Activated CD8-positive, alpha-beta memory T cell treated with anti-CD3 and anti-CD28 coated beads for 48 hours (primary cell): ENCODE data around the gene PMFBP1.

Experiments used
- DNase-seq, 3 experiments: peaks; one replicate each; pipeline ENCODE4 v3.0.0-alpha.2; 2020; ENCODE audit warnings: low read depth in 2 of 3, low spot score in 2 of 3

The PMFBP1 gene

DNA sequence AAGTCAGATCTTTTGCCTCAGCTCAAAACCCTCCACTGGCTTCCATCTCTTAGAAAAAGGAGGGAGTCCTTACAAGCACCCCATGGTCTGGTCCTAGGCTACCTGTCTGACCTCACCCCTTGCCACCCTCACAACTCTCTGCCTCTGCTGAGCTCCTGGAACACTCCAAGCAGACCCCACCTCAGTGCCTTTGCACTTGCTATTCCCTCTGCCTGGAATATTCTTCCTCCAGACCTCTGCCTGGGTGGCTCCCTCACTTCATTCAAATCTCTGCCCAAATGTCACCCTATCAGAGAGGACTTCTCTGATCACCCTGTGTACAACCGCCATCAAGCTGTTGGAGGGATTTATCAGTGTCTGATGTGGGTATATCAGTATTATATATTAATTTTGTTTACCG is 37.4 kb downstream of the PMFBP1 start:
- DNase-seq: no peak

DNA sequence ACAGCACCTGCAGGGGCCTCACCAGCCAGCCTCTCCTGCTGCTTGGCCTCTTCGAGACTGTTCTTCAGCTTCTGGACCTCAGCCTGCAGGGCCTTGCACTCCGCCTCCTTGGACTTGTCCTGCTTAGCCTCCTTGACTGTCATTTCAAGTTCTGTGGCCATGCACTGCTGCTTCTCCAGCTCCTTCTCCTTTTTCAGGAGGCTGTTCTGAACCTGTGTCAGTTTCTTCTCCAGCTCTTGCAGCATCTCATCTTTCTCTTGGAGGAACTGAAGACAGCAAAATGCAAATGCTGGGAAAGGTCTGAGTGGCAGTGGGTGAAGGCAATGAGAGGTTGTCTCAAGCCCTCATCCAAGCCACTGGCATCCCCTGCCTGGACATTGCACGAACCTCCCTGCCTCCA is 39.2 kb downstream of the PMFBP1 start:
- DNase-seq: no peak

DNA sequence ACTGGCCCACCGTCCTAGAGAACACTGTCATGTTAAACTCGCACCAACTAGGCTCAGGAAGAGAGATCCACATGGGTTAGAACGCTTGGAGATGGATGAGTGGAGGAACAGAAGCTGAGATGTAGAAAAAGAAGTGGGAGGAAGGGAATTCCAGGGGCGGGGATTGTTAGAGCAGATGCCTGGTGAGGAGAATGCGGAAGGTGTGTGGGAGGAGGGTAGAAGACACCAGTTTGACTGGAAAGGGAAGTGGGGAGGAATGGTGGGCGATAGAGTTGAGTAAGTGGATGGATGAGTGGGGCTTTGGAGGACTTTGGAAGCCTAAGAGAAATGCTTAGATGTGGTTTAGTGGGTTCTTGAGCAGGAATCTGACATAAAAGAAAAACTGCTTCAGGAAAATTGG is 40.9 kb downstream of the PMFBP1 start:
- no peak for DNase-seq

DNA sequence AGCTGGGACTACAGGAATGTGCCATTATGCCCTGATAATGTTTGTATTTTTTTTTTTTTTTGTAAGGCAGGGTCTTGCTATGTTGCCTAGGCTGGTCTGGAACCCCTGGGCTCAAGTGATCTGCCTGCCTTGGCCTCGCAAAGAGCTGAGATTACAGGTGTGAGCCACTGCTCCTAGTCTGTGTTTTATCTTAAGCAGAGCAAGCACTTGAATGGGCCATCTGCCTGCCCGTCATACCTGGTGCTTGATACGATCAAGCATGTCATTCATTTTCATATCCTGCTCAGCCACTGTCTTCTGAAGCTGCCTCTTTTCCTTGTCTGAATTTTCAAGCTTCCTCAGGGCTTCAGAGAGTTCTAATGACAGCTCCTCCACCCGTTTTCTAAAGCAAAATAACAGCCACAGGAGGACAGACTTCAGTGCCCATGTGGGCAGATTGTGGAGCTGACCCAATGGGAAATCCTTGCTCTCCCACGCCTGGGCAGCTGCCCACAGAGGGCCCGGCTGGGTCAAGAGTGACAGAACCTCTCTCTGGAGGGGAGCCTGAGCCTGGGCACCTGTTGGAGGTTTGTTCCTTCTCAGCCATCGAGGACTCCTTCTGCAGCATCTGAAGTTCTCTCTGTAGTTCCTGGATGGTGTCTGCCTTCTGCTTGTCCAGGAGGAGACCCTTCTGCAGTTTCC is 41.8 kb downstream of the PMFBP1 start:
- DNase-seq: no peak

DNA sequence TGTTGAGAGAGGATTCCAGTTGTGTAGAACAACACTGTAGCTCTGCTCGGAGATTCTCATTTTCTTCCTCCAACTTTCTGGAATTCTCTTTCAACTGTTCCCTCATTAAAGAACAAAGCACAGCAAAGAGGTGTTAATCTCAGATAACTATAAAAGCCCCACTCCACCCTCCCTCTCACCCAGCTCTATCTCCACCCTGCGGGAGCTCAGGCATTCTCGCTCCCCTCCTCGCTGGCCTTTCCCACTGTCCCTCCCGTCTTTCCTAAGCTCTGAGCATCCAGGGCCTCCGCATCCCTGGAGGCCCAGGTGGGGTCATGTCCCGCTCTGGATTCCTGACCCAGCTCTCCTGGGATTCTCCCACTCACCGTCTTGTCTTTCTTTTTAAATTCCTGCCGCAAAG is 43.3 kb downstream of the PMFBP1 start:
- DNase-seq: no peak

DNA sequence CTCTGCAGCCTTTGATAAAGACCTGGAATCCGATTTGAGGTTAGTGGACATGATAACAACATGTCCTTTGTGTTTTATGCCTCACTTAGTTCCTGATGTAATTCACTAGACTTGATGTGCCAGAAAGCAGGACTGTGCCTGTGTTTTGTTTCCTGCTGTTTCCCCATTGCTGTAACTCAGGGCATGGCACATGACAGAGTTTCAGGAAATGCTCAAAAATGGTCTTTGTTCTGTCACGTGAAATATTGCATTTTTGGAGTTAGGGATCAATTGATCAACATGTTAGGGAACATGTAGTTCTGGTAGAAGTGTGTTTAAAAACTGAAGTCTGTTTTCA is 45.6 kb downstream of the PMFBP1 start:
- no peak for DNase-seq

DNA sequence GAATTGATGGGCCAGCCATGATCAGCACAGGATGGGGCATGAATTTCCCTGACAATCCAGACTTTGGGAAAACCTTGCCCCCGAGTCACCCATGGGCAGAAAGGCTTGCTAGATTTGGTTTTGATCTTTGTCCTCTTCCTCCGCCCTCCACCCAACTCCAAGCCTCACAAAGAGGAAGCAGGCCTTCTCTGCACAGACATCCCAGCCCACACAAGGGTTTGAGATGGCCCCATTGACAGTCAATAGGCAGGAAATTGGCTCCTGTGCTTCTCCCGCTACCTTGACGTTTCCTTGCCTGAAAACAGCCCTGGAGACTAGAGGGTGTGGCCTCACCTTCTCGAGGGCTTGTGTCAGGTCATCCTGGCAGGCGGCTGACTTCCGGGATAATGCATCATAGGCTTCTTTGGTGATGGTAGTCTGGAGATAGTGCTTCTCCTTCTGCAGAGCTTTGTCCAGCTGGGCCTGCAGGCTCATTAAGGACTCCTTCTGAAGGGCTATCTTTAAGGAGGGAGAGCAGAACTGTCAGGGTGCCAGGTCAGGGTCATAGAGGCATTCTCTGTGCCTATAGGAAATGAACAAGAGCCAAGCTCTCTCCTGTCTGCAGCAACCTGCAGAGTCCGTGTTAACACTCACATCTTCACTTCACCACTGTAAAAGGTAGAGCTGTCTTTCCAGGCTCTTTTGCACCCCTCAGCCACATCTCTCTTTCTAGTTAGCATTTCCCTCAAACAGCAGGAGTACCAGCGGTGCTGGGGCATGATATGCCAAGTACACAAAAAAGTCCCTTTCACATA is 46.1 kb downstream of the PMFBP1 start:
- no peak for DNase-seq

DNA sequence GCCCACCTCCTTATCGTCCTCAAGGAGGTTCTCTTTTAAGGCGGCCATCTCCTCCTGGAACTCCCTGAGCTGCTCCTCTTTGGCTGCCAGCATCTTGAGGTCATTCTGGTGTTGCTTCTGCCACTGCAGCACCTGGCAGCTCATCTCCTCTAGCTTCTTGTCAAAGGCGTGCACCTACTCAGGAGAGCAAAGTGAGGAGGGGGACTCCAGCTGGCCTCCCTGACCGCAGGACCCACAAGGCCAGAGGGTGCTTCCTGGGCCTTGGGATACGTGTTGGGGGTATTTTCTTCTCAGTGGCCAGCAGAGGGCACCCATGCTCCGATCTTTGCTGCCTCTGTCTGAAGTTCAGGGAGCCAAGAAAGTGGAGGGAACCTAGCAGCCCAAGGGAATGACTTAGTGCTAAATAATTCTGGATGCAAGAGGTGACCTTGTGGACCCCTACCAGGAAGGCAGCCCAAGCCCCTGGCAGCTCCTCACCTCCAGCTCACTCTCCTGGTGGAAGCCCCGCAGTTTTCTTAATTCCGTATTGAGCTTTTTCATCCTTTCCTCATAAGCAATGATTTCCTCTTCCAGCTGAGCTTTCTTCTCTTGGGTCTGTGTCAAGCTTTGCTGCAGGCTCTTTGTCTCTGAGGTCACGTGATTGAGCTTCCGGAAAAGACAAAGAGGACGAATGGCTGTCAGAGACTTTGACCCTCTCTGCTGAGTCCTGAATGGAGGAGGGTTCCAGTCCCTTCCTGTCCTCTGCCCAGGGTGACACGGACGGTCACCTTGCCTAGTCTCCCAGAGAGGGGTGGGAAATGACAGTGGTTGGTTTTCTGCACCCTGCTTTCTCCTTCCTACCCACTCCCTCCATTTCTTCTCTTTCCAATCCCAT is 47.0 kb downstream of the PMFBP1 start:
- peak in 2 of 3 experiments; percentile 30 to 43 for DNase-seq

DNA sequence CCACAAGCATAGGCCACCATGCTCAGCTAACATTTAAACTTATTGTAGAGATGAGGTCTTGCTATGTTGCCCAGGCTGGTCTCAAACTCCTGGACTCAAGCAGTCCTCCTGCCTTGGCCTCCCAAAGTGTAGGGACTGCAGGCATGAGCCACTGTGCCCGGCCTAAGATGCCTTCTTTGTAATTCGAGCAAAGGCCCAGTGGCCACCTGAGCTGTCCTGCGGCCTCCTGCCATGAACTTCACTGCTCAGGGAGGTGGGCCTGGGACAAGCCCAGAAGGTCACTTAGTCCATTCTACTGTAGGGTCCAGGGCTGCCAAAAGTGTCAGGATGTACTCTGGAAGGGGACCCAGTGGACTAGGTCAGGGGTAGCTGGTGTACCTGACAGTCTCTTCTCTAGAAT is 47.8 kb downstream of the PMFBP1 start:
- no peak for DNase-seq

DNA sequence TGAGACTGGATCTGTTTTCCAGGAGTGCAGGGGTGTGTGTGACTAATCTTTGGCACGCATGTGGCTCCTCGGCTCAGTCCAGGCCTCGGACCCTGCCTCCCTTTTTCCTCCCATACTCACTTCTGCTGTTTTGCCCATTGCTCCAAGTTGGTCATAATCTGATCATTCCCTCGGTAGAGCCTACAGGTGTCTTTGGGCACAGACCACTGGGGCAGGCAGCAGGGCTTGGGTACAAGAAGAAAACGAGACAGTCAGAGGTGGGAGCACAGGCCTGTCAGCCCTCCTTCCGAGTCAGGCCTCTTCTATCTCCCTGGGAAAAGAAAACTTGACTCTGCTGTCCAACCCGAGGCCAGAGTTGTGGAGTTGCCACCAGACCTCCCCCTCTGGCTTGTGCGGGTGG is 48.5 kb downstream of the PMFBP1 start:
- no peak for DNase-seq

DNA sequence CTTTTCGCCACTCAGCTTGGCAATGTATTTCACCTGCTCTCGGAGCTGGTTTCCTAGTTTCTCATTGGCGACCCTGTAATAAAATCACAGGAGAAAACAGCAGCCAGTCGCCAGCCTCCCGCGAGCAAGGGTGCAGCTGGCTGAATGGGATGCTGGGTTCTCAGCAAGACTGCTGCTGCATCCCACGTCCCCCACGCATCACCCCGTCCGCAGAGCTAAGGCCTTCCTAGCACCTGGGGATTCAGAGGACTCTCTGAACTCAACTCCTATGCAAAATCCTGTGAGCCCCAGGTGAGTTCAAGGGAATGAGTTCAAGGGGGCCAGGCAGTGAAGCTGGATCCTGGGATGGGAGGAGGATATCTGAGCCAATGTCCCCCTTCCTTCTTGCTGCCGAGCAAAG is 49.0 kb downstream of the PMFBP1 start:
- no peak for DNase-seq

DNA sequence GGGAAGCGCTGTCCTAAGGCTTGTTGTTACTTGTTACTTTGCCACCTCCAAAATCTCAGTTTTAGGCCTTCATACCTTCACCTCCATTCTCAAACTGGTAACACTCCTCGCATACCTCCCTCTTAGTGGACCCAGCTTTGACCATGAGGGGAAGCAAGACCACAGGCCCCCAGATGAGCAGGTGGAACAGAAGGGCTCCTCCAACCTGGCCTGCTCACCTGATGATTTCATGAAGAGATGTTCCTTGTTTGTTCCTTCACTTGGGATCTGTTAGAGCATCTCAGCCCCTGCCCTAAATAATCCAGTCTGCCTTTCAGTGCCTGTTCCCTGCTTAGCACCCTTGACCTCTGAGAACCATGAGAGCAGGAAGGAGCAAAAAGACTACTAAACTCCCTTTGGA is 49.6 kb downstream of the PMFBP1 start:
- no peak for DNase-seq

DNA sequence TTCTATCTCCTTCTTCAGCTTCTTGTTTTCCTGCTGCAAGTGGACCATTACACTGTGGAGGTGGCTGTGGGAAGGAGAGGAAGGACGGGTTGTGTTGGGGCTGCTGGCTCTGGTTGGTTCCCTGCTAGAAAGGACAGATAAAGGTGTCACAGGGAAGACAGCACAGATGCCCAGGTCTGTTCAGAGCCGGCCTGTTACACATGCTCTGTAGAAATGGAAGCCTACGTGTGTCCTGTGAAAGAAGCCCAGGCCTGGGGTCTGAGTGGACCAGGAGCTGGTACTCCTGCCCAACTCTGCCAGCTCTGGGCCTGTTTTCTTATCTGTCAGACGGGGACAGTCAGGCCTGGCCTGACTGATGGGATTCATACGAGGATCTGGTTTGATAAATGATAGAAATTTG is 51.9 kb downstream of the PMFBP1 start:
- no peak for DNase-seq

DNA sequence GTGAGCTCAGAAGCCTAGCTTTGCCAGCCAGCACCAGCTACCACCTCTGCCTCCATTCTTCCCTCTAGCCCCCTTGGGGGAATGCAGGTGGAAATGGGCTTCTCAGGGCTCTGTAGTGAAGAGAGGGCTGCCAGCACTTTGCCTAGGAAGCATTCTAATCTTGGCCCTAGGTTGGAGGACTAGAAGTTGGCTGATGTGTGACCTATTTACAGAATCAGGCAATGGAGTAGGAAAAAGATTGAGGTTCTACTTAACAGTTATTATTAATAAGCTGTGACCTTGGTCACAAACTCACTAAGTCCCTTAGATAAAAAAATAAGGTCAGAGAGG is 58.4 kb downstream of the PMFBP1 start:
- no peak for DNase-seq

DNA sequence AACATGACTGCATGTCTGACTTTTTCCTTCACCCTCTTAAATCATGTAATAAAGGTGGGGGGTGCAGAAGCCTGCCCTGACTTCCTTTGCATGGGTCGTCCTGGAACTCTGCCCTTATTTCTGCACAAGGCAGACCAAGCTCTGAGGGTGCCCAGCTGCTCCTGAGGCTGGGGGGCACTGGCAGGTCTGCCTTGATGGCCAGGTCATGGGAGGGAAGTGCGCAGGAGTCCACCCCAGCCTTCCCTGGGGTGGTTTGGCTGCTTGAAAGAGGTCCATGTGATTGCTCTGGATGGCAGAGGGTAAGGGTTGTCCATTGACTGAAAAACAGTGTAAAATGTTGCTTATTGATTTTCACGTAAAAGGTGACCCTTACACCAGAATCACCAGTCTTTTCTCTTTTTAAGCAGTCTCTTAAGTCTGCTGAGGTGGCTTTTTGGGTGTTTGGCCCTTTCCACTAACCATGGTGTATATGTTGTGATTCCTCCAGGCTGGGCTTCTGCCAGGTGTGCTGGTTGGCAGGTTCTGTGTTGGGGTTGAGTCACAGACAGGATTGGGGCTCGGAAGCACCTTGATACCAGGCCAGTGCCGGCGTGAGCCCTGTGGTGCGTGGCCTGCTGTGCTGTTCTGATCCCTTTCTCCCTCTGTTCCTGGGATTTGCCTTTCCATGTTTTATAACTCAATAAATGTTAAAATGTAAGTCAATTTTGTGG is 58.9 kb downstream of the PMFBP1 start:
- no peak for DNase-seq

DNA sequence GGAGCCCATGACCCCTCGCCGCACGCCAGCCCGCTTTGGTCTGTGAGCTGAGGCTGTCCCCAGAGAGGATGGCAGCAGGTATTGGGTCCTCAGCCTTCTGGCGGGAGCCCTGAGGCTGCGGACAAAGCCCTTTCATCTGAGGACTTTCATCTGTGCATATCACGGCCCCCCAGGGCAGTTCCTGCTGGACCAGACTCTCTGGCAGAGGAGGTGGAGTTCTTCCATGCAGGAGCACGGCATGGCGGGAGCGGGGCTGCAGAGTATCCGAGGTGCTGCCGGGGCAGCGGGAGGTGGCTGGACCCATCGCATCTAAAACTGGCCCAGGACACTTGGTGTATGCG is 59.5 kb downstream of the PMFBP1 start:
- DNase-seq: no peak

DNA sequence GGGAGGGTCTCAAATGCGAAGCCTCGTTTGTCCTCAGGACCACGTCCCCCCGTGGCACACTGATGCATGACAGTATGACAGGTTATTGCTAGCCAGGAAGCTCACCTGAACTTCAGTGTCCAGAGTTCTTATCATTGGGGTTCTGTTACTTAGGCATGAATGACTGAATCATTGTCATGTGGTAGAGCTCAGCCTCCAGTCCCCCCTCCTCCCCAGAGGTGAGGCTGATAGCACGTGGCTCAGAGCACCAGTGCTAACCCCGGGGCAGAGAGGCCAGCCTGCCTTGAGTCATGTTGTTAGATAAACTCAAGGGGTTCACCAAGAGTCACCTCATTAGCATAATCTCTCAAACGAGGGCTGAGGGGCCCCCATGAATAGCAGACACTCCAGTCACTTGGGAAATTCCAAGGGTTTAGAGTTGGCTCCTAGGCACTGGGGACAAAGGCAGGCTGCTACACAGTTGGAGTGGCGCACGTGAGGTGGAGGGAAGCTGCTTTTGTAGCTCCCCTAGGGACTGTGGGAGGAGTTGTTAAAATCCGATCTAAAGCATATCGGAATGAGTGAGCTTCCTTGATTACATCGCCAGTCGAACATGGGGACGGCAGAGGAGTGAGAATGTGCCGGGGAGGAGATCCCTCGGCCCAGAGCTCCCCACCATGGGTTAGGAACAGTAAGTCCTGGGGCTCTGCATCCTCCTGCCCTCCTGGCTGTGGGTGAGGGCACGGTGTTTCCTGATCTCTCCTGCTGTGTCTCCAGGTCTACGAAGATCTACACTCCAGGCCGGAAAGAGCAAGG is 60.1 kb downstream of the PMFBP1 start:
- DNase-seq: no peak

DNA sequence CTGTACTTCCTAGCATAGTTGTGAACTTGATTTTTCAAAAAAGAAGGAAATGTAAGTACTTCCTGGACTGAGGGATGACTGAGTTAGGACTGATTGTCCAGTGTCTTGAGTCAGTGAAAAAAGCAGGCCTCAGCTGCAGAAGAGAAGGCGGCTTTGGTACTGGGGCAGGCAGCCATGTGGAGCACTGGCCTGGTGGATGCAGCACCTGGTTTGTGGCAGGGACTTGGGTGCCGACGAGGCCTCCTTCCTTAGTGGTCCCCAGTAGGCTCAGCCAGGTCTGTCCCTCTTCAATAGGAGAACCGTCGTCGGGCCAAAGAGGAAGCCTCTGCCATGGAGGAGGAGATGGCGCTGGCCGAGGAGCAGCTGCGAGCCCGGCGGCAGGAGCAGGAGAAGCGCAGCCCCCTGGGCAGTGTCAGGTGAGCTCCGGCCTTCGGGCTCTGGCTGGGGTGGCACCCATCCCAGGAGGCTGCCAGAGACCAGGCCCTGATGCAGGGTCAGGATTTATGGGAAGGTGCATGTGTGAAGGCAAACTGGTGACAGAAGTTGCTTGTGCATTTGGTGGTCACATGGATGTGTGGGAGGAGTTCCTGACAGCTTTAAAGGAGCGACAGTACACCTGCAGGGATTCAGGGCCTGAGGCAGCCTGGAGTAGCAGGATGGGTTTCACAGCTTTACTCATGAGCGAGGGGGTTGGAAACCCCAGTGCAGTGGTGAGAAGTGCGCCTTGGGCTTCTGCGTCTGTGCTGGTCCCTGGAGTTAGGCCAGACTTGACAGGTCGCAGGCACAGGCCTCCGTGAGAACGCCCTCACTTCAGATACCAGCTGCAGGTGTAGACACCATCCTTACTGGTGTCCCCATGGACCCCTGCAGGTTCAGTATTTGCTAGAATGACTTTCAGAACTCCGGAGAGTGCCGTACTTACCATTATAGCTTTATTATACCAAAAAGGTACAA is 61.0 kb downstream of the PMFBP1 start:
- no peak for DNase-seq

DNA sequence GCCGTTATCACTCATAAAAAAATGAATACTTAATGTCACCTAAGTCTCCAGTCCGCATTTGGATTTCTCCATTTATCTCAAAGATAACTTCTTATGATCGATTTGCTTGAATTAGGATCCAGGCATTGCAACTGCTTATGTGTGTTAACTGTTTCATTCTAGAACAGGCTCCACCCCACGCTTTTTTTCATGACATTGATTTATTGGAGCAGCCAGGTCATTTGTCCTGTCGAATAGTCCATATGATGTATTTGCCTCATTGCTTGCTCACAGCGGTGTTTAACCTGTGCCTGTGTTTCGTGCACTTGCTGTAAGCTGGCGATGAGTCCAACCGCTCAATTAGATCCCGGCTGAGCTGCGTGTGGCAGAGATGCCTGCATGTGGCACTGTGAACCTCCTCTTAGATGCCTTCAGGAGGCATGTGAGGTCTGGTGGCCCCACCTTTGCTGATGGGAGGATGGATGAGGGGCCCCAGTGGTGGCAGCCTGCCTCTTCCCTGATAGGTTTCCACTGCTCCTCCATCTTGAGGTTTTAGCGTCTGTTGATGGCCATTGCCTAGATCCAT is 61.9 kb downstream of the PMFBP1 start:
- no peak for DNase-seq
